HG02610 (cell line): ENCODE measurements around the gene UBE2D1.

Source experiments
- ATAC-seq: cut with Tn5 transposase; IDR thresholded peaks from one replicate; pipeline ENCODE4 v1.9.1; 2021; ENCODE audit warnings: mild to moderate bottlenecking, moderate library complexity; ENCODE audit not compliant: unreplicated experiment

The UBE2D1 gene

DNA sequence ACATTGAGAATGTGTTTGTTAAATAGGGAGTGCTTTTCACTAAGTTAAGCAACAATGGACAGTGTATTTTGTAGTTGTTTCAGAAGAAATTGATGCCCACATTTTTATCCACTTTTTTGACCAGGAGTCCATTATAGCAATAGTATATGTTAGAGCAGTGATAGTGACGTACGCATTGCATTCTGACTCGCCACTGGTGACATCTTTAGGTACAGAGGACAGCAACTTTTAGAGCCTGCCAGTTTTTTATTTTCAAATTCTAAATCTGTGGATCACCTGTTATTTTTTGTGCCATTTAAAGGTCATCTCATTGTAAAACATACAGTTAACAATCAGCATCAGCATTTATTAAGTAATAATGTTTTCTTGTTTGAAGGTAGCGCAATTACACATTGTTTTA, 1.4 kb downstream of the UBE2D1 start:
- ATAC-seq = no peak

DNA sequence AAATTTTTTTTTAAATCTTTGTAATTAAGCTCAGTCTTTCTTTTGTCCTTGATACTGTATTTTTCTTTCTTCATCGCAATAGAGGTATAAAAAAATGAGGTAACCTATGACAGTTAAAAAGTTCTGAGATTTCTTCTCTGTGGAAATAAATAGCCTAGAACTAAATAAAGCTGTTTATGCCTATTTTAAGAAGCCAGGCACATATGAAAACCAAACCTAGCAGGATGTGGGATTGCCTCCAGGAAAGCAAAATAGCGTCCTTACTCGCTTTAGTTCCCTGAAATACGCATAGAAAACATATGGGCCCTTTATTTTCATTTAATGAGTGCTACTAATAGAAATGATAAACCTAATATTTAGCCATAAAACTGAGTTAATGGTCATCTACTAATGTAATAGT, 6.6 kb downstream of the UBE2D1 start:
- ATAC-seq = no peak

DNA sequence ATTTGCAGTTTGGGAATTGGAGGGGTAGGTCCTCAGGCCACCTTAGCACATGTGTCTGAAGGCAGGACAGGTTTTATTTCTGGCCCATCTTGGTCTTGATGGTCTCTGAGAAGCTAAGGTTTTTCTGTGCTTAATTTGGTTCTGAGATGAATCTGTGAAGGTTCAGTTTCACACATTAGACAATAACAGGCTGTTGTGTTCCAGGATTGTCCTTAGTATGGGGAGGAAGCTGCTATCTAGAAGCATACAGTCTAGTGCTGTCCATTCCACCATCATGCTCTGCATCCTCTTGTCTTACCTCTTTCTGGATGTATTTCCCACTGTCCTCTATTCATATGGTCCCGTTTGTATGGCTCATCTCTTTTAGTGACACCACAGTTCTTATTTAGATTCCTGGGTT, 7.1 kb downstream of the UBE2D1 start:
- no peak for ATAC-seq

DNA sequence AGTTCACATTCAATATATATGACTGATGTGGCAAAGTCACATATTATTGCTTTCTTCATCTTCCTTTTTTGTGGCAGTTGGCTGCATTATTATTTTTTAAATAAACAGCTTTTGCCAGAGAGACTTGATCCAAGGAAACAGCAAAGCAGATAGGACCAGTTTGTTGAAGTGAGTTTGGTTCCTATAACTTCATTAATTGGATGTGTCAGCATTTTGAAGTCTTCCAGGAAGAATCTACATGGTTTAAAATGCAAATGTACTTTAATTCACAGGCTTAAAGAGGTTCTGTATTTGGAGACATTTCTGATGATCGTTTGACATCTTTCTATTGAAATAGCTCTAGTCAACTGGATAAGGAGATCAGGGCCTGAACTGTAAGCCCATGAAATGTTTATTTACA, 13.2 kb downstream of the UBE2D1 start:
- ATAC-seq = no peak

DNA sequence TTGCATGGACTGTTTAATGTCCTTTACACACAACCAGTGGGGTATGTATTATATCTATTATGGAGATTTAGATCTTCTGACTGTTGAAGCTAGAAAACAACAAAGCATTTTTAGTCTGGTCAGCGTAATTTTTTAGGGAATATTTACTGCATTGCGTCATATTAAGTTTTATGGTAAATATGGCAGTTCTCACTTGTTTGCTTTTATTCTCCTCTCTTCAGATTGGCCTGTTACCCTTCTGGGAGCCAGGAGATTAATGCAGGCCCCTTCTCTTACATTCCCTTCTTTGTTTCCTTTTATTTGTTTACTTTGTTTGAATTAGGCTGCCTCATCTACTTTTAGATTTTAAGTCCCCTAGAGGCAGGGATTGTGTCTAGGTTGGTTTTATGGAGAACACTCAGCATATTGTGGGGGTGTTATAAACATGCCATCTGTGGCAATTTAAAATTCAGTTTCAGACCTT, 13.8 kb downstream of the UBE2D1 start:
- ATAC-seq = no peak

DNA sequence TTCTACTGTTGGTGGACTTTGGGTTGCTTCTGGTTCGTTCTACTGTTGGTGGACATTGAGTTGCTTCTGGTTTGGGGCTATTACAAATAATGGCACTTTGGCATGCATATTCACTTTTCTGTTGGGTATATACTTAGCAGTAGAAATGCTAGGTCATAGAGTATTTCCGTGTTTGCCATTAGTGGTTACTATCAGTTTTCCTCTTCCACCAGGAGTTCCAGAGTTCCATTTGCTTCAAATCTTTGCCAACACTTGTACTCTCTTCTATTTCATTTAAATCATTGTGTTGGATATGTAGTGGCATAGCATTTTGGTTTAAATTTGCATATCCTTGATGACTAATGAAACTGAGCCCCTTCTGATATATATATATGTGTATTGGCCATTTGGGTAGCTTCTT, 15.2 kb downstream of the UBE2D1 start:
- no peak for ATAC-seq

DNA sequence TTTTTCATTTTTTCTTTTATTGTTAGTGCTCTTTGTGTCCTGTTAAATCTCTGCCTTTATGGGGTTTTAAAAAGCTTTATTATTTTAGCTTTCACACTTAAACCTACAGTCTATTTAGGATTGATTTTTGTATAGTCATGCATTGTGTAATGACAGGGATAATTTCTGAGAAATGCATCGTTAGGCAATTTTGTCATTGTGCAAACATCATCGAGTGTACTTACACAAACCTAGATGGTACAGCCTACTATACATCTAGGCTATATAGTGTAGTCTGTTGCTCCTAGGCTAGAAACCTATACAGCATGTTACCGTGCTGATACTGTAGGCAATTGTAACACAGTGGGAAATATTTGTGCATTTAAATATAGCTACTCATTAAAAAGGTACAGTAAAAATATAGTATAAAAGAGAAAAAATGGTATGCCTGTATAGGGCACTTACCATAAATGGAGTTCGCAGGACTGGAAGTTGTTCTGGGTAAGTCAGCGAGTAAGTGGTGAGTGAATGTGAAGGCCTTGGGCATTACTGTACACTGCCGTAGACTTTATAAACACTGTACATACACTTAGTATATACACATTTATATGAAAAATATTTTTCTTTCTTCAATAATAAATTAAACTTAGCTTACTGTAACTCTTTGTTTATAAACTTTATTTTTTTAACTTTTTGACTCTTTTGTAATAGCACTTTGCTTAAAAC, 16.0 kb downstream of the UBE2D1 start:
- no peak for ATAC-seq

DNA sequence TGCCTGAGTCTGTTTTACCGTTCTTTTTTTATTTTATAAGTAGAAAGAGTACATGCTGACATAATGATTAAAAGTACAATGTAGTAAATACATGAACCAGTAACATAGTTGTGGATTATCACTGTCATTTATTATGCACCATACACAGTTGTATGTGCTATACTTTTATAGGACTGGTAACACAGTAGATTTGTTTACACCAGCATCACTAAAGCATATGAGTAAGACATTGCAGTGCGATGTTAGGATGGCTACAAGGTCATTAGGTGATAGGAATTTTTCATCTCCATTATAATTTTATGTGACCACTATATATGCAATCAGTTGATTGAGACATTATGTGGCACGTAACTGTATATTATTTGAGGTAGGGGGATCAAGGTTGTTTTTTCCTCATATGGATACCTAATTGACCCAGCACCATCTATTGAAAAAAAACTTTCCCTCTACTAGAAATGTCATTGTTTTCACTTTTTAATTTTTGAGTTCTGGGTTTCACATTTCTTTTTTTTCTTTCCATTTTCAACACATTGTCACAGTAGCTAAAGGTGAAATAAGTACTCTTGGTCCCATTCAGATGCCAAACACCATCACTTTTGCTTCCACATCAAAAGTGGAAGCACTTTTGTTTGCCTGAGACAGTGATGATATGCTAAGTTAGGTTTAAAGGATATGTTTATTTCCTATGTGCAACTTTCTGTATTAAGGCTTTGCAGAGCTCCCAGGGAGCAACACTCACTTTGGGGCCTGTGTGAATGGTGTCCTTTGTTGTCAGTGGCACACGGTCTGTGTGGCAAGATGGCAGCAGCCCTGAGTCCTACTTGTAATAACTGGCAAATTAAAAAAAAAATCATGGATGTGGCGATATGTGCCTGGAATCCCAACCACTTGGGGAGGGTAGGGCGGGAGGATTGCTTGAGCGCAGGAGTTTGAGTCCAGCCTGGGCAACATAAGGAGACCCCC, 17.1 kb downstream of the UBE2D1 start:
- ATAC-seq = no peak

DNA sequence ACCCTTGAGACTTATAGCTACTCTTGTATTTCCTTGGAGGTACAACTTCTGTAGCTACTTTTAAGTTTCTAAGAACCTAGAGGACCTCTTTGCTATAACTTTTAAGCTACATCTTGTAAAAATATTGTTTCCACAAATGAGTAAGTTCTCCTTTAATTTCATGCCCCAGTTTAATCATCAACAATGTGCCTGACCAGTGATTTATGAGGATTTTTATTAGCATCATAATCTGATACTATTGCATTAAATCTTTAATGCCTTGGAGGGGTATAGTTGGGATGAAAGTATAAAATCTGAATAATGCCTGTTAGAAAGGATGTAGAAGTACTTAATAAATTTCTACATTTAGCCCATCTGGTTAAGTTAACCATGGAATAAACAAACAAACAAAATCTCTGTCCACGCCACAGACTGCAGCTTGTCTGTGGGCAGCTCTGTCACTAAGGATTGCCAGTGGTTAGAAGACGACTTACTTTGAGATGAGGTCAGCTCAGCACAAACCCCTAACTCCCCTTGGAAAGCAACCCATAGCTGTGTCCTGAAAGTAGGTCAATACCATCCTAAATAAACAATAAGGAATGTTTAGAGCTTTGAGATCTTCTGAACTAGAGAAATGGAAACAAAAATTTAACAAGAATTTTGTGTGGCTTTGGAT, 18.3 kb downstream of the UBE2D1 start:
- no peak for ATAC-seq

DNA sequence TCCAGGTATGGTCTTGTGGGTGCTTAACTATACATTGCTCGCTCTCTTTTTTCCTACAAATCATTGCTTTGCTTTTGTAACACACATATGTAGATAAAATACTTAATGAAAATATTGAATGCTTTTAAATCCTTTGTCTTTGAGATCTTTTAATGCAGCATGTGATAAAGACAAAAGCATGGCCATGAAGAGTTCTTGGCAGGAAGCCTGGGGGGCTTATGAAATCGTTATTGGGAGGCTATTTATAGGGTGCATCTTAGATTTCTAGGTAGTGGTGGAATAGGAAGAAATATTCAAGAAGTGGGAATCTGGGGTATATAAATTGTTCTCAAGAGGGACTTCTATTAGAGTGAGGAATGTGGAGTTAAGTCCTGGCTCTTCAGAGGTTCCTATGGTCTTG, 21.9 kb downstream of the UBE2D1 start:
- no peak for ATAC-seq

DNA sequence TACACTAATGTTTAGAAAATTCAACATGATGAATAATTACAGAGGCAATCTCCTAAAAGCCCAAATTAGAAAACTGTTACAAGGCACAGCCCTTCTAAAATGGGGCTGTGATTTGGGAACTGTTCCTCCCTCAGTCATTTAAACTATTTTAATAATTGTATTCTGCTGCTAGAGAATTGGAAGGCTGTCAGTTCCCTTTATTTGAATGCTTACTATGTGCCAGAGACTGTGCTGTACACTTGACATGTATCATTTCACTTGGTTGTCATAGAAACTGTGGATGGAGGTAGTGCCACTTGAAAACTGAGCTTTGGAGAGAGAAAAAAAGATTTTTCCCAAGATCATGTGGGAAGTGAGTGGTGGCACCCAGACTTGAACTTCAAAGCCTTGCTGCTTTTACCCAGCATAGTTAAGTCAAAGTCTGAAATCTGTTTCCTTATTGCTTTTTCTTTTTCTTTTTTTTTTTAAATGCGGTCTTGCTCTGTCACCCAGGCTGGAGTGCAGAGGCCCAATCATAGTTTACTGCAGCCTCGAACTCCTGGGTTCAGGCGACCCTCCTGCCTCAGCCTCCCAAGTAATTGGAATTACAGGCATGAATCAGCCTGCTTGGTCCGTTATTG, 23.6 kb downstream of the UBE2D1 start:
- ATAC-seq = no peak

DNA sequence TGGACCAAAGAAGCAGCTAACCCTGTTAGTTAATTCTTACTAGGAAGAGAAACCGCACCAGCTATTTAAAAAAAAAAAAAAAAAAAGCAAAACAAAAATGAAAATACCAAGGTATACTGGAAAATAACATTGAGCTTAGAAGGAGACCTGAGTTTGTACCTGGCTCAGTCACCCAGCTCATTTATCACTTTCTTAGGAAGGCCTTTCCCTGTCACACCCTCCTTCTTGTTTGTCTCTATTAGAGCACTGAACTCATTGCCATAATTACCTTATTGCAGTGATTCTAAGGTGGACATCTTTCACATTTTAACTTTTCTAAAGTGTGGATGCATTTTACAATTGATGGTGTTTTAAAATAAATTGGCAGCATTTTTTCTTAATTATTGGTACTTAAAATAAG, 24.1 kb downstream of the UBE2D1 start:
- ATAC-seq = no peak

DNA sequence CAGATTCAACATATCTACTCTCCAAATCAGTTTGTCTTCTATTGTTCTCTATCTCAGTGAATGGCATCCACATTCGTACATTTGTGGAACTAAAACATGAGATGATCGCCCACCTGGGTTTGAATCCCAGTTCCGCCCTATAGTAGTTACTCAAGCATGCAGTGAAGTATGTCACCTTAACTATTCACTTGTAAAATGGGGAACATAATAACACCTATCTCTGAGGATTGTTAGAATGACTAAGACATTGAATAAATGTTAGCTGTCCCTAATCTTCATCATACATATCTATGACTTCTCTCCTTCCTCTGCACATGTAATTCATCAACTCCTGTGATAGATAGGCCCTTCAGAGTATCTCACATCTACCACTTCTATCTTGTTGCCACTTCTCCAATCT, 24.7 kb downstream of the UBE2D1 start:
- ATAC-seq = no peak

DNA sequence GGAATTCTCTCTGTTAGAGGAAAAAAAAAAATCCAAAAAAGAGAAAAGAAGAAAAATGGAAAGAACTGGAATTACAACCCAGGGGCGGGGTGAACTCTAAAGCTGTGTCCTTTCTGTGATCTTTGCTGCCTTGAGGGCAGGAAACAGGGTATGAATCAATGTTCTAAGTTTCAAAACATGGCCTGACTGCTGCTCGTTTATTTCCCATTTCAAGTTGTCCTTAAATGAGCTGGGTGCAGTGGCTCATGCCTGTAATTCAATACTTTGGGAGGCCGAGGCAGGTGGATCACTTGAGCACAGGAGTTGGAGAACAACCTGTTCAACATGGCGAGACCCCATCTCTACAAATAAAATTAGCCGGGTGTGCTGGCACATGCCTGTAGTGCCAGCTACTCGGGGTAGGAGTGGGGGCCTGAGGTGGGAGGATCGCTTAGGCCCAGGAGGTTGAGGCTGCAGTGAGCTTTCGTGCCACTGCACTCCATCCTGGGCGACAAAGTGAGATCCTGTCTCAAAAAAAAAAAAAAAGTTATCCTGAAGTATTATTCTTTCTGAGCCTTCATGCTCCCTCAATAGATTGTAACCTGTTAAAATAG, 25.7 kb downstream of the UBE2D1 start:
- no peak for ATAC-seq

DNA sequence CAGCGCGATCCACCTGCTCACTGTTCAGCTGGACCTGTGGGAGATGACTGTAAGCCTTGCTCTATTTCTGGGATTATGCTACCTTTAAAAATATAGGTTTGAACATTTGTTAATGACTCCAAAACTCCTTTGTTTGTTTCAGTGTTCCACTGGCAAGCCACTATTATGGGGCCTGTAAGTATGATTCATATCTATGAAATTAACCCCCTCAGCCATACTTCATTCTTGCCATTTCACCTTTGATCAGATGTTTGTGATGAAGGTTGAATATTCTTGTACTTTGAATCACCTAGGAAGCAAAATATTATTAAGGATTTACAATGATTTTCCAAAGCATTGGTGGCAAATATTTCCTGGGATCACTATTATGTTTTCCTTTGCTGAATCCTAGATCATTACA, 26.5 kb downstream of the UBE2D1 start:
- ATAC-seq = no peak

DNA sequence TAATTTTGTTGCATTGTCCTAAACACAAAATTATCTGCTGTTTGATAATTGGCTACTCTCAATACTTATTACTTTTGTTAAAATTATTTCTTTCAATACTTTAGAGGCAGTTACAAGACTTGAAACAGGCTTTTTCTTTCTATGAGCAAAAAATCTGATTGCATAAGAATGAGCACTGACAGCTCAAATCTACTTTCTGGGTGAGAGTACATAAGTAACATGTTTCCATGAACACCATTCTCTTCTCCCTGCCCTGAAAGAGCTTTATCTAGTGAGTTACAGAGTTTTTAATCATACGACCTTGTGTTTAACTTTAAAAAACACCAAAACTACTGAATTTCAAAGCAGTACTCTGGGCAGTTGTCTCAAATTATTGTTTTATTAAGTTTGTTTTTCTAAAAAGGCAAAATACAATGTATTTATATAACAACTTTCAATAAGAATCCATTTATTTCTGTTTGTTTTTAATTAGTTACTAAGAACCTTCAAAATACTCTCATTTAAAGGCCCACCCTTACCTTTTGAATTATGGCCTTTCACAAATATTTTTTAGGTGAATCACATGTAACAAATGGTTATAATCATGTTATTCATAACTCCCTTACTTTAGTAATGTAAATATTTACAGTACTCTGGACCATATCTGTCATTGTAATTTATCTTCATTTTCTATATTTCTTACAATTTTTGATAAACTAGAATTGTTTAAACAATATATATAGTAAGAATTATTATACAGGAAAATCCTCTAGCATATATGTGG, 27.4 kb downstream of the UBE2D1 start:
- no peak for ATAC-seq

DNA sequence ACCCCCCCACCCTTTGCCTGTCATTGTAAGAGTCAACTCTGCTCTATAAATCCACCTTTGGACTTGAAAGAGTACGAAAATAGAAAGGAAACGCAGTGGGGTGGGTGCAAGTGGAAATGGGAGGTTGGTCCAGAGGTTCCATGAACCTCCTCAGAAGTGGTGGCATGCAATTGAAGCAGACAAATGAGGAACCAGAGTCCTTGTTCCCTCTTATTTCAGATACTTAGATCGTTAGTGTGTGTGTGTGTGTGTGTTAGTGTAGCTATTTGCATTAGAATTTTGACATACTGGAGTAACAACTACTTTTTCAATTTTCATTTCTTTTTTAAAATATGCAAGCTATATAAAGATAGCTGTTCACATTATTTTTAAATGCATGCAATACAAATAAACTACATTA, 32.3 kb downstream of the UBE2D1 start:
- ATAC-seq = no peak

DNA sequence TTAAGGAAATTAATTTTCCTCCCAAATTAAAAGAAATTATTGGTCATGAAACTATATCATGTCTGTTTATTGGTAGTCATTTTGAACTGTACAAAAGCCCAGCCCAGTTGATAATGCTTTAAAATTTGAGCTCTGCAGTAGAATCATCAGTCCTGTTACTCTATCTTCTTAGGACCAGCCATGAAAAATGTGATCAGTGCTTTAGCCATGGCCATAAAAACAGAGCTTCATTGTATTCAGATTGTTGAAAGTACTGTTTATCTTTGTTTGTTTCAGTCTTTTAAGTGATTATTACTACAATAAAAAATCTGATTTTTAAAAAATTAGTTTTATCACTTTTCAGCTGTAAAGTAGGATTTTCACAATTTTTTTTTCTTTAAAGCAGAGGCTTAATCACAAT, 36.7 kb downstream of the UBE2D1 start:
- no peak for ATAC-seq

DNA sequence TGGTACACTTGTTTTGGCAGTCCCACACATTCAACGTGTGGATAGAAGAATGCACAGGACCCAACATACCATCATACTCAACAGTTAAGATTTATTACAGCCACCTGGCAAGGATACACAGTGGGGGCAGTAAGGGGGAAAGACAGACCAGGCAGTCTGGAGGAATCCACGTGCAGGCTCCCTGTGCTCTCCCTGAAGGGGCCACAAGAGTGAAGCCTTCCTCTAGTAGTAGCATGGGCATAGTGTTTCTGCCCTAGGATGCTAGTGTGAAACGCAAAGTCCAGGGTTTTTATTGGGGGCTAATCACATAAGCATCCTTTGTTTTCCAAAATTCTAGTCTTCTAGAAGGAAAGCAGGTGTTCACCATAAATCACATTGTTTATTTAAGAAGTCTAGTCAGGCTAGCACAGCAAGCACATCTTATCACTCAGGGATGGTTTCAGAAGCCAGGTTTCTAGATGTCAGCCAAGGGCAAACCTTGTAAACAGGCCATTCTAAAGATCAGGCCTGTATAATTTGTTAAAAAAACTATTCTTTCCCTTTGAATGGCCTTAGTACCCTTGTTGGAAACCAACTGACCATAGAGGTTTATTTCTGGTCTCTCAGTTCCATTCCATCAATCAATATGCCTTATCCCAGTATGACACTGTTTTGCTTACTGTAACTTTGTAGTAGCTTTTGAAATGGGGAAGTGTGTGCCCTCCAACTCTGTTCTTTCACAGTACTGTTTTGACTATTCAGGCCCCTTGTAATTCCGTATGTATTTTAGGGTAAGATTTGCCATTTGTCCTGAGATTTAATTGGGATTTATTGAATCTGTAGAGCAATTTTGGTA, 38.0 kb downstream of the UBE2D1 start:
- peak; percentile 65 for ATAC-seq
